ENCODE measurements around the gene RFC5.

The RFC5 gene

GRCh38 chr12:118016424-118017264, at the start of gene RFC5:
Gene RFC5, plus strand, starts transcription at chr12:118016703. Its CDS starts 125 bp downstream, at chr12:118016828.
- TF ChIP-seq CTCF (IDR thresholded peaks at IDR 0.05): no peak

DNA sequence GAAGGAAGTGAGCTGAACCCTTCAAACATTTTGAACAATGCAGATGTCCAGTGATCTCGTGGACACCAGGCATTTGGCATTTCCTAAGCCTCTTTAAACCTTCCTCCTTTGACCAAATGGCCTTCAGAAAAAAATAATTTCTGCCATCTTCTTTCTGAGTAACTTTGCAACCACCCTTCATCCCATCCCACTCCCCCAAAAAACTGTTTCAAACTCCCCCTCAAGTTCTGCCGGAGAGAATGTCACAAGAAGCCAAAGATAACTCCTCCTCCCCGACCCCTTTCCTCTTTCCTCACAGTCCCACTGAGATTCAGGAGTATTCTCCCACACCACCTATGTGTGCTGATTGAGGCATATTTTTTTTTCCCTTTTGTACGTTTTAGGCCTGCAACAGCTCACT, 49.5 kb upstream of the RFC5 start:
- no peak for TF ChIP-seq CTCF (IDR thresholded peaks at IDR 0.05)
- no peak for DNase-seq (ENCODE audit: low spot score)
- H3K4me3 ChIP-seq: no peak overlapping the region
- no peak overlapping the region for H3K27ac ChIP-seq

More at GRCh38 chr12:118016424-118017264, at the start of gene RFC5:
- H3K27ac ChIP-seq: peak within 1 kb of the TSS in 1 of 2 donors; percentile 62
- DNase-seq (ENCODE audit: low spot score): peak; percentile 98
- peak within 1 kb of the TSS; percentile 99 for H3K4me3 ChIP-seq

DNA sequence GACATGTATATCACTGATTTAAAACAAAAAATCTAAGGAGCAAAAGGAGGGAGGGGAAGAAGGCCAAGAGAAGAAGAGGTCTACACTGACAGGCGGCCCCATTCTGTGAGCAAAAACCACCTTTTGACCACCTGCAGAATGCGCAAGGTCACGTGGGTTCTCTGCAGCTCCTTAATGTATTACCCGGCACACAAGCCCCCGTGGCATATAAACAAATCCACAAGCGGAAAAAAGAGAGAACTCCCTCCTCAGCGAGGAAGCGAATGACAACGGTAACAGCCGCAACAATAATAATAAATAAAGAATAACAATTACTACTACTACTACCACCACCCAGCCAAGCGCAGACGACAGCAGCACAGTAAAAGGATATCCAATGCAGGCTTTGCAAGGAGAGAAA, 49.0 kb upstream of the RFC5 start:
- H3K27ac ChIP-seq: no peak overlapping the region
- no peak for TF ChIP-seq CTCF (IDR thresholded peaks at IDR 0.05)
- no peak for DNase-seq (ENCODE audit: low spot score)
- H3K4me3 ChIP-seq: no peak overlapping the region

DNA sequence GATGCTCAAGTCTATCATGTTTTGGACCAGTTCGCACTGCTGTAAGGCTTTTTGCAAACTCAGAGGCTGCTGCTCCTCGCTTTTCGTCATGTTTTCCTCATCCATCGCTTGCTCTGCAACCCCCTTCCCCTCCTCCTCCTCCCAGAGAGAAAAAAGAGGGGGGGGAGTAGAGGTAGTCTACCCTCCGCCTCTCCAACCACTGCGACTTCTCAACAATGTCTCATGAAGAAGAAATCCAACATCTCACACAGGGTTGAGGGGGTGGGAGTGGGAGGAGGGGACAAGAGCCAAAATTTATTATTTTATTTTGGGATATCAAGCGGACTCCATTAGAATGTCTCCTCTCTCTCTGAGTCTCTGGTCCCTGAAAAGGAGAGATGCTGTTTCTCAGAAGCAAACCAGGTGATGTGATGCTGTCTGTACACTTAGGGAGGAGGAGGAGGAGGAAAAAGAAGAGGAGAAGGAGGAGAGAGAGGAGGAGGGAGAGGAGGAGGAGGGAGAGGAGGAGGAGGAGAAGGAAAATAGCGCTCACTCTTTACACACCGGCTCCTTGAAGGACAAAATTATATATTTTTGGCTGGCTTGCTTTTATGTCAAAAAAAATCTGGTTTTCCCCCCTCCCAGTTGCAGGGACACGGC, 48.2 kb upstream of the RFC5 start:
- no peak for TF ChIP-seq CTCF (IDR thresholded peaks at IDR 0.05)
- no peak for DNase-seq (ENCODE audit: low spot score)
- Histone ChIP-seq H3K27ac (no peak overlapping the region), H3K4me3 (peak overlapping the region; percentile 63)

GRCh38 chr12:117968826-117969659, 47.5 kb upstream of the RFC5 start, which contains the start of gene KSR2:
Gene KSR2, minus strand, starts transcription at chr12:117968990. Its CDS starts 735 bp downstream, at chr12:117968255.
- Histone ChIP-seq H3K27ac (no peak within 1 kb of the TSS), H3K4me3 (peak within 1 kb of the TSS; percentile 63)
- no peak for TF ChIP-seq CTCF (IDR thresholded peaks at IDR 0.05)
- no peak for DNase-seq (ENCODE audit: low spot score)

- no peak for TF ChIP-seq CTCF (IDR thresholded peaks at IDR 0.05)
- Histone ChIP-seq H3K4me3 (no peak overlapping the region), H3K27ac (no peak overlapping the region)
- no peak for DNase-seq (ENCODE audit: low spot score)
These were observed 46.2 kb upstream of the RFC5 start for GRCh38 chr12:117970334-117970733.

Measured in coronary artery (tissue), 2 donors.